Thoracic aorta (tissue), 2 donors: ENCODE results near the gene CPNE4. TPM values are rescaled to one million over a fixed set of nuclear protein-coding genes. Genes with fewer than 3 reads are reported as not detected.

Experiments used
- ATAC-seq: fragments of 150-250 bp; one replicate; pipeline ENCODE4 v1.8.0; 2017; ENCODE audit warnings: low read depth; ENCODE audit not compliant: insufficient number of reproducible peaks, low FRiP score
- DNase-seq: peaks from one replicate; pipeline ENCODE4 v3.0.0-alpha.2; 2020; ENCODE audit warnings: low spot score
- H3K27ac ChIP-seq, 2 donors: fragments of 200-600 bp; sonication (generic); 1 replicate in 1 of 2; 2 replicates in 1 of 2; pipeline ENCODE4 v1.5.1; 2016; ENCODE audit warnings: mild to moderate bottlenecking in 2 of 2, moderate library complexity in 2 of 2
- H3K27me3 ChIP-seq: fragments of 200-600 bp; sonication (generic); replicated peaks from 2 replicates; pipeline ENCODE4 v1.6.0; 2016; ENCODE audit warnings: mild to moderate bottlenecking; ENCODE audit not compliant: insufficient read depth
- H3K36me3 ChIP-seq: fragments of 200-600 bp; sonication (generic); one replicate; pipeline ENCODE4 v1.5.1; 2016
- H3K4me1 ChIP-seq, 2 donors: fragments of 200-600 bp; sonication (generic); 1 replicate in 1 of 2; 2 replicates in 1 of 2; pipeline versions ENCODE4 v1.5.1 to v1.6.0; 2016; ENCODE audit warnings: low read depth in 2 of 2, mild to moderate bottlenecking in 1 of 2; ENCODE audit not compliant: control insufficient read depth in 1 of 2
- H3K4me3 ChIP-seq: fragments of 200-600 bp; sonication (generic); 2 replicates; pipeline ENCODE4 v1.5.1; 2016; ENCODE audit warnings: mild to moderate bottlenecking
- H3K9me3 ChIP-seq: fragments of 200-600 bp; sonication (generic); 2 replicates; pipeline ENCODE4 v1.5.1; 2016
- total RNA-seq, 2 donors: library from RNA; depleted of rRNA; stranded (reverse); fragments of >200 nt; gene quantifications; one replicate each; pipeline versions ENCODE4 v1.1.0 to v1.2.3, GENCODE V29; 2016
- TF ChIP-seq, protein P1 (sequence below): fragments of 200-600 bp; sonication (generic); IDR thresholded peaks from one replicate; pipeline ENCODE4 v1.5.1; 2019; ENCODE audit warnings: antibody characterized with exemption

The CPNE4 gene
- total RNA-seq, 2 donors from 2014 or later: 0.54 to 4.9 TPM

DNA sequence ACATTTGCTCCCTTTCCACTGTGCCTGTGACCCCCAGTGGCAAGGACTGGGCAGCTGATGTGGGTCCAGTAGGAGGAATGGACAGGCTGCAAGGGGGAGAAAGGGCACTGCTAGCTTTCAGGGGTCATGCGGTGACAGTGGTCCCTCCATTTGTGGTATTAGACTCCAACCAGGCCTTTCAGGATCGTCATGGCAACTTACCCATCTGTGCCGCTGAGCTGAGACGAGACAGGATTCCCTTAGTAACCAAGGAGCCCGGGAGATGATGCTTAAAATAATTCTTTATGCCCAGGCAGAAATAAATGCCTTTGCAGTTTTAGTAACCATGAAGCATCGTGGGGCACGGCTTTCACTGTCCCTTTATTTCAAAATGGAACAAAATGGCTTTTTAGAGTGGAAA, 516.1 kb downstream of the CPNE4 start:
- Histone ChIP-seq H3K27me3 (no peaks in the 10 kb centered on the region), H3K36me3 (no peaks in the 10 kb centered on the region), H3K9me3 (no peaks in the 10 kb centered on the region), H3K4me3 (no peak overlapping the region), H3K4me1 (no peaks in the 10 kb centered on the region), H3K27ac (no peak overlapping the region)
- TF ChIP-seq, protein P1, sequence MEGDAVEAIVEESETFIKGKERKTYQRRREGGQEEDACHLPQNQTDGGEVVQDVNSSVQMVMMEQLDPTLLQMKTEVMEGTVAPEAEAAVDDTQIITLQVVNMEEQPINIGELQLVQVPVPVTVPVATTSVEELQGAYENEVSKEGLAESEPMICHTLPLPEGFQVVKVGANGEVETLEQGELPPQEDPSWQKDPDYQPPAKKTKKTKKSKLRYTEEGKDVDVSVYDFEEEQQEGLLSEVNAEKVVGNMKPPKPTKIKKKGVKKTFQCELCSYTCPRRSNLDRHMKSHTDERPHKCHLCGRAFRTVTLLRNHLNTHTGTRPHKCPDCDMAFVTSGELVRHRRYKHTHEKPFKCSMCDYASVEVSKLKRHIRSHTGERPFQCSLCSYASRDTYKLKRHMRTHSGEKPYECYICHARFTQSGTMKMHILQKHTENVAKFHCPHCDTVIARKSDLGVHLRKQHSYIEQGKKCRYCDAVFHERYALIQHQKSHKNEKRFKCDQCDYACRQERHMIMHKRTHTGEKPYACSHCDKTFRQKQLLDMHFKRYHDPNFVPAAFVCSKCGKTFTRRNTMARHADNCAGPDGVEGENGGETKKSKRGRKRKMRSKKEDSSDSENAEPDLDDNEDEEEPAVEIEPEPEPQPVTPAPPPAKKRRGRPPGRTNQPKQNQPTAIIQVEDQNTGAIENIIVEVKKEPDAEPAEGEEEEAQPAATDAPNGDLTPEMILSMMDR: no peak
- DNase-seq (no peak), ATAC-seq (no peak)

DNA sequence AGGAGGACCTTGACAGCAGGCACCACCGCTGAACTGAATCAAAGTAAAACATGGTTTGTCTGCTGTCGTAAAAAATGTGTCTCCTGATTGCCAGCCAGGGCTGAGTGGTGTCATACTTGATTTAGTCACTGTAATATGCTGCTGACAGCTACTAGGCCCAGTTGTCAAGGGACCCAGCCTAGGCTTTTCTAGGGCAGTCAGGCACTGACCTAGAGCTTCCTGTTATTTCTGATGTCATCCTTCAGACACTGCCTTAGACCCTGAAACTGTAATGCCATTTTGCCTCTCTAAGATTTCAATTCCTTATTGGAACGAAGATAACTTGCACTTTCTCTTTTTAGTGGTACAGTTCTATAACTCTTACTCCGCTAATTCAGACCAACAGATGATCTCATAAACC, 529.4 kb downstream of the CPNE4 start:
- Histone ChIP-seq H3K4me1 (peaks cover 21 to 22% of the 10 kb centered on the region in 2 donors), H3K27ac (no peak overlapping the region), H3K9me3 (no peaks in the 10 kb centered on the region), H3K27me3 (no peaks in the 10 kb centered on the region), H3K36me3 (no peaks in the 10 kb centered on the region), H3K4me3 (no peak overlapping the region)
- DNase-seq (no peak), ATAC-seq (no peak)
- TF ChIP-seq, protein P1: no peak

DNA sequence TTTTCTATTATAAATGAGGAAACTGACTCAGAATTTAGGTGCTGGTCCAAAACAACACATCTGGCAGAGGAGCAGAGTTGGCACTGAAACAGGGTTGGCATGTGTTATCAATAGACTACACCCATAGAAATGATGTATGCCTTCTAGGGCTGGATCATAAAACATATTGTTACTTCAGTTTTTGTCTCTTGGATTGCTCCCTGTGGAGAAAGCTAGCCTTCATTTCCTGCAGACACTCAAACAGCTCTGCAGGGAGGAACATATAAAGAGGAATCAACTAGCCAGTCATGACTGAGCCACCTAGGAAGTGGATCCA, 531.5 kb downstream of the CPNE4 start:
- Histone ChIP-seq H3K36me3 (peaks cover 4% of the 10 kb centered on the region), H3K4me1 (peaks cover 21 to 22% of the 10 kb centered on the region in 2 donors), H3K27me3 (no peaks in the 10 kb centered on the region), H3K27ac (peak overlapping the region; percentile 68 to 81), H3K9me3 (no peaks in the 10 kb centered on the region), H3K4me3 (peak overlapping the region; percentile 95)
- peak; percentile 15 for ATAC-seq
- no peak for DNase-seq
- TF ChIP-seq, protein P1: no peak

DNA sequence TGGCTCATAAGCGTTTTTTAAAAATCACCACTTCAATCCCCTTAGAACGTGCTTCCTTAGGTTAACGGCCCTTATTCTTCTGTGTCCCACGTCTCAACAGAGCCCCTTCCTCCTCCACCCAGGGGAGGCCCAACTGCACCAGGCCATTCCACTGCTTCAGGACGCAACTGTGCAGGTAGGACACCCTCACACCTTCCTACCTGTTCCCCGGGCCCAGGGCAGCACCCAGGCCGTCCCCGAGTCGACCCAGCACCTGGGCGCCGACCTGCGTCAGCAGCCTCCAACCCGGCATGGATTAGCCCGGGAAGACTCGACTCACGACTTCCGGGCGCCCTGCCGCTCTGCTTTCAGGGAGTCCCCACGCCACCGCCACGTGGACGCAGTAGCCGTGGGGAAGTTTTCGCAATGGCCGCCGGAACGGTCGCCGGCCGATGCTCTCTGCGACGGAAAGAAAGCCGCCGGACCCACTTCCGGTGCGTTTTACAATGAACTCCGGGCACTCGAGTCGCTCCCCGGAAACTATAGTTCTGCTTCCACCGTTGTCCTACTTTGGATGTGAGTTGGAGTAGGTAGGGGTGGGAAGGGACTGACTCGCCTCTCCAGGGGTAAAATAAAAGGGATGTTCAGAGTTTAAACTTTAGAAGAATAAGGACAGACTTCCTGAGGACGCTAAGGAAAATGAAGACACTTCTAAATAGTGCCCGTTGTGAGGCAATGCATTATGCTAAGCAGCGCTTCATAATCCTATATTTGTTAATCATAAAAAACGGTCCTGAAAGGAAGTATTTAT, 532.1 kb downstream of the CPNE4 start, which contains the start of gene MRPL3:
MRPL3 (minus strand) TSS at position 442 of the 790 bp plus-strand sequence; CDS start at position 292, 150 bp downstream.
- H3K27ac ChIP-seq: peak within 1 kb of the TSS; percentile 68 to 81
- H3K36me3 ChIP-seq: peaks cover 6% of the 10 kb centered on the region
- ATAC-seq: peak; percentile 85
- H3K9me3 ChIP-seq: no peaks in the 10 kb centered on the region
- TF ChIP-seq, protein P1: no peak
- H3K4me3 ChIP-seq: peak within 1 kb of the TSS; percentile 95
- peak; percentile 38 for DNase-seq
- H3K4me1 ChIP-seq: peaks cover 21 to 22% of the 10 kb centered on the region in 2 donors
- H3K27me3 ChIP-seq: no peaks in the 10 kb centered on the region

DNA sequence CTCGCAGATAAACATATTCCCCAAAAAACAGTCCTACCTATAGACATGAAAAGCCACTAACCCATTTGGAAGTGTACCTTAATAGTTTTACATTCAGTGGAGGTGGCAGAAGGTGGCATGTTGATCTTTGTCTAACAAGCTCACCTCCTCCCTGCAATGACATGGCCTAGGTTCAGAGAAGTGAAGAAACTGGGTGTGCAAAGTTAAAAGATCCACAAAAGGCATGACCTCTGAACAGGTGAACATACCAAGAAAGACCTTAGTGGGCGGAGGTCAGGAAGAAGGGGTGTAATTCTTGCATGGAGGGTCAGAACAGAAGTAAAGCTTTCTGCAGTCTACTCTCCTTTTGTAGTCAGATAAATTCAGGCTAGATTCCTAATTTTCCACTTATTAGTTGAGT, 532.9 kb downstream of the CPNE4 start:
- Histone ChIP-seq H3K9me3 (no peaks in the 10 kb centered on the region), H3K4me3 (peak overlapping the region; percentile 95), H3K4me1 (peaks cover 21 to 22% of the 10 kb centered on the region in 2 donors), H3K36me3 (peaks cover 14% of the 10 kb centered on the region), H3K27me3 (no peaks in the 10 kb centered on the region), H3K27ac (peak overlapping the region in 1 of 2 donors; percentile 81)
- ATAC-seq: no peak
- TF ChIP-seq, protein P1: no peak
- DNase-seq: no peak
